ENCODE measurements around the gene PAX2.

Gene PAX2

GRCh38 chr10:100811261-100811660 is 65.9 kb downstream of the PAX2 start:
- TF ChIP-seq CTCF (conservative IDR thresholded peaks at IDR 0.05; ENCODE audit: low read length): no peak
- no peak for DNase-seq (ENCODE audit: low read depth)
- no peak overlapping the region for H3K4me3 ChIP-seq (ENCODE audit: low read length)

GRCh38 chr10:100811752-100812750 is 66.7 kb downstream of the PAX2 start:
- TF ChIP-seq CTCF (conservative IDR thresholded peaks at IDR 0.05; ENCODE audit: low read length): no peak
- H3K4me3 ChIP-seq (ENCODE audit: low read length): no peak overlapping the region
- DNase-seq (ENCODE audit: low read depth): no peak

- no peak for TF ChIP-seq CTCF (conservative IDR thresholded peaks at IDR 0.05; ENCODE audit: low read length)
- no peak for DNase-seq (ENCODE audit: low read depth)
- no peak overlapping the region for H3K4me3 ChIP-seq (ENCODE audit: low read length)
Measured at GRCh38 chr10:100812978-100813377, 67.6 kb downstream of the PAX2 start.

GRCh38 chr10:100814751-100815474 is 69.5 kb downstream of the PAX2 start:
- no peak for TF ChIP-seq CTCF (conservative IDR thresholded peaks at IDR 0.05; ENCODE audit: low read length)
- H3K4me3 ChIP-seq (ENCODE audit: low read length): no peak overlapping the region
- no peak for DNase-seq (ENCODE audit: low read depth)

GRCh38 chr10:100816671-100817070 is 71.3 kb downstream of the PAX2 start:
- TF ChIP-seq CTCF (conservative IDR thresholded peaks at IDR 0.05; ENCODE audit: low read length): no peak
- no peak for DNase-seq (ENCODE audit: low read depth)
- H3K4me3 ChIP-seq (ENCODE audit: low read length): no peak overlapping the region

GRCh38 chr10:100817268-100817839 is 72.0 kb downstream of the PAX2 start:
- no peak for TF ChIP-seq CTCF (conservative IDR thresholded peaks at IDR 0.05; ENCODE audit: low read length)
- H3K4me3 ChIP-seq (ENCODE audit: low read length): no peak overlapping the region
- DNase-seq (ENCODE audit: low read depth): no peak

Data from AG10803 (cell line).